Stimulated activated CD8-positive, alpha-beta memory T cell treated with anti-CD3 and anti-CD28 coated beads, Interleukin-12 subunit alpha, Interleukin-12 subunit beta, amount 100 ng/mL, for 24 hours (primary cell): ENCODE measurements around the gene KITLG.
"Not testable (repeated sequence)": the region's sequence is repeated elsewhere in the genome, so short reads cannot be mapped to it uniquely, and the experiment has no call there.

Experiments
- DNase-seq: peaks from one replicate; pipeline ENCODE4 v3.0.0-alpha.2; 2020; ENCODE audit errors: extremely low read depth

Gene KITLG

GRCh38 chr12:88544991-88545980 lies 35.0 kb downstream of the KITLG start:
- no peak for DNase-seq

GRCh38 chr12:88539893-88540292 lies 40.4 kb downstream of the KITLG start:
- no peak for DNase-seq

GRCh38 chr12:88538697-88539096 lies 41.6 kb downstream of the KITLG start:
- no peak for DNase-seq

- DNase-seq, result no peak
Measured at GRCh38 chr12:88538250-88538649, 42.0 kb downstream of the KITLG start.

- no peak for DNase-seq
Measured at GRCh38 chr12:88530868-88531267, 49.4 kb downstream of the KITLG start.

GRCh38 chr12:88529531-88530488 lies 50.5 kb downstream of the KITLG start:
- no peak for DNase-seq

GRCh38 chr12:88522961-88523360 lies 57.3 kb downstream of the KITLG start:
- no peak for DNase-seq

GRCh38 chr12:88520436-88520820 lies 59.8 kb downstream of the KITLG start:
- DNase-seq, result no peak

GRCh38 chr12:88519802-88520435 lies 60.4 kb downstream of the KITLG start:
- no peak for DNase-seq

- DNase-seq, result no peak
Measured at GRCh38 chr12:88518863-88519403, 61.3 kb downstream of the KITLG start.

- no peak for DNase-seq
Measured at GRCh38 chr12:88516811-88517210, 63.5 kb downstream of the KITLG start.

GRCh38 chr12:88510843-88511242 lies 69.4 kb downstream of the KITLG start:
- DNase-seq, result no peak

GRCh38 chr12:88509851-88510250 lies 70.4 kb downstream of the KITLG start:
- DNase-seq, result no peak

GRCh38 chr12:88509347-88509746 lies 70.9 kb downstream of the KITLG start:
- DNase-seq, result no peak

GRCh38 chr12:88507851-88508250 lies 72.4 kb downstream of the KITLG start:
- DNase-seq, result not testable (repeated sequence)

- no peak for DNase-seq
Measured at GRCh38 chr12:88507270-88507669, 73.0 kb downstream of the KITLG start.

- DNase-seq, result no peak
Measured at GRCh38 chr12:88505696-88506095, 74.6 kb downstream of the KITLG start.

GRCh38 chr12:88503281-88503703 lies 77.0 kb downstream of the KITLG start:
- DNase-seq, result no peak

- DNase-seq, result no peak
Measured at GRCh38 chr12:88501972-88502938, 78.0 kb downstream of the KITLG start.

- no peak for DNase-seq
Measured at GRCh38 chr12:88496891-88497371, 83.3 kb downstream of the KITLG start.
